SK-N-SH (cell line): ENCODE results near the gene P2RX1. TPM values are rescaled to one million over a fixed set of nuclear protein-coding genes. Genes with fewer than 3 reads are reported as not detected.

Experiments
- CTCF ChIA-PET: fragments of 300-600, 350-600 bp; formaldehyde crosslinking; extraction: SDS; loops from one replicate; lab custom pipeline; 2021; lab: Yijun Ruan, JAX
- POLR2A ChIA-PET: fragments of 350-600 bp; sonication (Branson Sonifier 250); formaldehyde crosslinking; extraction: SDS; loops from one replicate; lab custom pipeline; 2020; ENCODE audit warnings: antibody characterized with exemption, inconsistent platforms; lab: Yijun Ruan, JAX
- DNase-seq: peaks from one replicate; pipeline ENCODE4 v3.0.0; 2012
- H2AFZ ChIP-seq: fragments of 200-600 bp; sonication (generic); 2 replicates; pipeline ENCODE4 v1.8.1; 2016; ENCODE audit warnings: antibody characterized with exemption, mild to moderate bottlenecking, low read depth
- H3F3A ChIP-seq: fragments of 200-600 bp; sonication (generic); replicated peaks from 2 replicates; pipeline ENCODE3; 2016; ENCODE audit warnings: antibody characterized with exemption, mild to moderate bottlenecking; ENCODE audit not compliant: insufficient read depth
- H3K27ac ChIP-seq, 2 experiments: fragments of 200-500 bp in 1 of 2; fragments of 200-600 bp in 1 of 2; sonication (Bioruptor generic) in 1 of 2; sonication (generic), shearing (Covaris generic) in 1 of 2; 2 replicates each; pipeline versions ENCODE4 v1.5.1 to v1.6.1; 2014 to 2016; ENCODE audit warnings: low read depth in 2 of 2, inconsistent platforms in 1 of 2, low read length in 1 of 2, mild to moderate bottlenecking in 1 of 2, mixed read lengths in 1 of 2
- H3K27me3 ChIP-seq: fragments of 200-600 bp; sonication (generic), shearing (Covaris generic); 2 replicates; pipeline ENCODE4 v1.6.1; 2016; ENCODE audit warnings: mixed run types; ENCODE audit not compliant: insufficient read depth
- H3K36me3 ChIP-seq, 2 experiments: fragments of 200-500 bp in 1 of 2; fragments of 200-600 bp in 1 of 2; sonication (Bioruptor generic) in 1 of 2; sonication (generic) in 1 of 2; replicated peaks in 1 of 2; 2 replicates each; pipeline versions ENCODE3 to v1.5.1; 2014 to 2016; ENCODE audit warnings: low read length in 1 of 2, mild to moderate bottlenecking in 1 of 2; ENCODE audit not compliant: insufficient read depth in 2 of 2, control insufficient read depth in 1 of 2
- H3K4me1 ChIP-seq, 2 experiments: fragments of 200-500 bp in 1 of 2; fragments of 200-600 bp in 1 of 2; sonication (Bioruptor generic) in 1 of 2; sonication (generic), shearing (Covaris generic) in 1 of 2; 2 replicates each; pipeline versions ENCODE4 v1.5.1 to v1.6.1; 2014 to 2016; ENCODE audit warnings: low read depth in 1 of 2, low read length in 1 of 2, mixed run types in 1 of 2; ENCODE audit not compliant: insufficient read depth in 2 of 2, control insufficient read depth in 1 of 2
- H3K4me2 ChIP-seq: fragments of 200-600 bp; sonication (generic), shearing (Covaris generic); 2 replicates; pipeline ENCODE4 v1.6.1; 2017; ENCODE audit warnings: mixed run types
- H3K4me3 ChIP-seq, 2 experiments: fragments of 200-500 bp in 1 of 2; fragments of 200-600 bp in 1 of 2; sonication (Bioruptor generic) in 1 of 2; sonication (generic), shearing (Covaris generic) in 1 of 2; 2 replicates each; pipeline versions ENCODE4 v1.5.1 to v1.8.1; 2014 to 2016; ENCODE audit warnings: low read depth in 2 of 2, inconsistent platforms in 1 of 2, low read length in 1 of 2, mild to moderate bottlenecking in 1 of 2, mixed read lengths in 1 of 2, moderate library complexity in 1 of 2
- H3K79me2 ChIP-seq: fragments of 200-600 bp; sonication (generic); 2 replicates; pipeline ENCODE4 v1.8.1; 2017; ENCODE audit warnings: mild to moderate bottlenecking; ENCODE audit not compliant: insufficient read depth
- H3K9ac ChIP-seq: fragments of 200-600 bp; sonication (generic); 2 replicates; pipeline ENCODE4 v1.6.1; 2017; ENCODE audit warnings: mixed run types
- H3K9me2 ChIP-seq: fragments of 200-600 bp; sonication (generic); 2 replicates; pipeline ENCODE4 v1.6.1; 2017; ENCODE audit warnings: mixed run types
- H3K9me3 ChIP-seq: fragments of 200-600 bp; sonication (generic); 2 replicates; pipeline ENCODE4 v1.6.1; 2017; ENCODE audit warnings: mixed run types, mild to moderate bottlenecking, moderate library complexity
- H4K20me1 ChIP-seq: fragments of 200-600 bp; sonication (generic); 2 replicates; pipeline ENCODE4 v1.6.1; 2017; ENCODE audit warnings: mild to moderate bottlenecking, mixed run types; ENCODE audit not compliant: insufficient read depth
- CHD2 ChIP-seq: fragments of 150-350 bp; IDR thresholded peaks from 2 replicates; pipeline ENCODE4 v1.6.1; 2018; ENCODE audit warnings: low read length; ENCODE audit not compliant: partially characterized antibody
- CTCF ChIP-seq: fragments of 200-600 bp; sonication (generic); IDR thresholded peaks from 2 replicates; pipeline ENCODE4 v1.6.1; 2017; ENCODE audit warnings: antibody characterized with exemption, mild to moderate bottlenecking, moderate library complexity
- ELF1 ChIP-seq: IDR thresholded peaks from 2 replicates; pipeline ENCODE4 v1.4.0; 2012
- FOSL2 ChIP-seq: IDR thresholded peaks from 2 replicates; pipeline ENCODE4 v1.4.0; 2012; ENCODE audit warnings: low read depth, mild to moderate bottlenecking, moderate library complexity, borderline replicate concordance
- IRF3 ChIP-seq: fragments of 150-350 bp; IDR thresholded peaks from 2 replicates; pipeline ENCODE4 v1.6.1; 2016; ENCODE audit warnings: mild to moderate bottlenecking, low read depth, low read length
- JUND ChIP-seq: IDR thresholded peaks from 2 replicates; pipeline ENCODE4 v1.4.0; 2012
- MEF2A ChIP-seq: IDR thresholded peaks from 2 replicates; pipeline ENCODE4 v1.4.0; 2012; ENCODE audit warnings: low read depth, borderline replicate concordance
- MXI1 ChIP-seq: IDR thresholded peaks from 2 replicates; pipeline ENCODE4 v1.6.1; 2012; ENCODE audit warnings: mild to moderate bottlenecking, low read depth, low read length, improper control_type of control experiment
- NFIC ChIP-seq: IDR thresholded peaks from 2 replicates; pipeline ENCODE4 v1.4.0; 2012; ENCODE audit warnings: borderline replicate concordance
- NRF1 ChIP-seq: IDR thresholded peaks from 2 replicates; pipeline ENCODE4 v1.6.1; 2012; ENCODE audit warnings: low read depth, mild to moderate bottlenecking, low read length
- POLR2AphosphoS5 ChIP-seq: IDR thresholded peaks from 2 replicates; pipeline ENCODE4 v1.6.1; 2012; ENCODE audit warnings: low read depth, low read length
- RAD21 ChIP-seq: IDR thresholded peaks from 2 replicates; pipeline ENCODE4 v1.6.1; 2012; ENCODE audit warnings: mild to moderate bottlenecking, low read length
- RCOR1 ChIP-seq: fragments of 150-350 bp; IDR thresholded peaks from 2 replicates; pipeline ENCODE4 v1.6.1; 2017; ENCODE audit warnings: antibody characterized with exemption, low read length
- RXRA ChIP-seq: IDR thresholded peaks from 2 replicates; pipeline ENCODE4 v1.4.0; 2012; ENCODE audit warnings: low read depth, mild to moderate bottlenecking, borderline replicate concordance
- USF1 ChIP-seq: IDR thresholded peaks from 2 replicates; pipeline ENCODE4 v1.4.0; 2012; ENCODE audit warnings: low read depth, borderline replicate concordance
- WGBS: methylation state at CpG from one replicate; pipeline ENCODE4 v1.1.6; 2017; ENCODE audit warnings: low lambda C conversion rate; 5-methylcytosine and 5-hydroxymethylcytosine counted together
- polyA plus RNA-seq, 3 experiments: library from polyadenylated mRNA; depleted of rRNA; stranded (reverse); fragments of >200 nt; gene quantifications; 2 replicates each; pipeline ENCODE4 v1.2.3, GENCODE V29; 2012

Gene P2RX1
- polyA plus RNA-seq, 1 of the 3 experiments (the other 2 are of a cell fraction): not detected

- Histone ChIP-seq H3K27me3 (no peaks in the 10 kb centered on the region), H3K4me2 (no peak overlapping the region), H3F3A (no peaks in the 10 kb centered on the region), H2AFZ (no peak overlapping the region), H3K4me1 (peaks cover 0 to 23% of the 10 kb centered on the region in 2 experiments; a peak in 1 of 4 replicates), H3K9me3 (no peaks in the 10 kb centered on the region), H3K36me3 (peaks cover 0 to 5% of the 10 kb centered on the region in 2 experiments), H4K20me1 (no peaks in the 10 kb centered on the region), H3K4me3 (no peak overlapping the region), H3K9me2 (no peaks in the 10 kb centered on the region), H3K79me2 (no peaks in the 10 kb centered on the region), H3K9ac (no peak overlapping the region), H3K27ac (peak overlapping the region in 1 of 2 experiments; percentile 73; a peak in 2 of 4 replicates)
- POLR2A ChIA-PET: interaction anchor here (1.0 to 1.8 kb wide), 2 partner anchors 11 to 34 kb away, joined by 4 to 9 read pairs; partner anchors contain the start of gene NCBP3
- 86% methylated on average over 16 of the region's 25 CpGs for WGBS
- peak; percentile 70 for DNase-seq
- TF ChIP-seq MEF2A (no peak), NRF1 (no peak; the same call in 1 of the 2 replicates), IRF3 (no peak), ELF1 (no peak), FOSL2 (no peak), RXRA (no peak), JUND (no peak), USF1 (no peak), CHD2 (no peak), POLR2AphosphoS5 (no peak), CTCF (no peak)
- CTCF ChIA-PET: interaction anchor here (0.6 to 5.0 kb wide), 10 partner anchors 10 to 451 kb away, joined by 3 to 38 read pairs (median 3); partner anchors contain the start of gene NCBP3
These were observed 36.5 kb downstream of the P2RX1 start for GRCh38 chr17:3879591-3880417.

GRCh38 chr17:3879186-3879585, 37.1 kb downstream of the P2RX1 start:
- Histone ChIP-seq H3K4me1 (peaks cover 0 to 23% of the 10 kb centered on the region in 2 experiments; a peak in 1 of 4 replicates), H3F3A (no peaks in the 10 kb centered on the region), H3K9me2 (no peaks in the 10 kb centered on the region), H3K4me3 (no peak overlapping the region), H3K4me2 (no peak overlapping the region), H3K27ac (peak overlapping the region in 1 of 2 experiments; percentile 73; a peak in 2 of 4 replicates), H3K9ac (no peak overlapping the region), H2AFZ (no peak overlapping the region), H3K36me3 (peaks cover 0 to 2% of the 10 kb centered on the region in 2 experiments), H3K9me3 (no peaks in the 10 kb centered on the region), H4K20me1 (no peaks in the 10 kb centered on the region), H3K79me2 (no peaks in the 10 kb centered on the region), H3K27me3 (no peaks in the 10 kb centered on the region)
- DNase-seq: peak; percentile 85
- POLR2A ChIA-PET: interaction anchor here (1.0 to 1.8 kb wide), 2 partner anchors 11 to 33 kb away, joined by 4 to 9 read pairs; partner anchors contain the start of gene NCBP3
- 70% methylated on average over 5 of the region's 5 CpGs for WGBS
- TF ChIP-seq IRF3 (no peak), RCOR1 (0 out of 2 replicates have a peak, but pooled peaks have one; percentile 30), MXI1 (peak; percentile 91), CHD2 (peak; percentile 44), NFIC (no peak), RAD21 (peak; percentile 3; the same call in 1 of the 2 replicates)
- CTCF ChIA-PET: interaction anchor here (0.8 to 5.0 kb wide), 7 partner anchors 10 to 186 kb away, joined by 3 to 38 read pairs (median 8); partner anchors contain the start of gene NCBP3
